Mucosa of descending colon (tissue), 3 donors: ENCODE measurements around the gene KLK13. TPM values are rescaled to one million over a fixed set of nuclear protein-coding genes. Genes with fewer than 3 reads are reported as not detected.

Source experiments
- ATAC-seq: fragments of 200-7000 bp; cut with Tn5 transposase; one replicate; pipeline ENCODE4 v1.9.1; 2020; ENCODE audit warnings: mild to moderate bottlenecking, moderate library complexity
- DNase-seq, 3 donors: peaks; one replicate each; pipeline ENCODE4 v3.0.0-alpha.2; 2020
- H3K36me3 ChIP-seq: fragments of 200-600 bp; one replicate; pipeline ENCODE4 v1.8.0; 2021; ENCODE audit warnings: low read depth, mild to moderate bottlenecking
- H3K4me1 ChIP-seq: fragments of 200-600 bp; one replicate; pipeline ENCODE4 v1.8.0; 2021; ENCODE audit warnings: low read depth, mild to moderate bottlenecking
- H3K4me3 ChIP-seq: fragments of 200-600 bp; one replicate; pipeline ENCODE4 v1.8.0; 2021; ENCODE audit warnings: mild to moderate bottlenecking
- H3K9me3 ChIP-seq: fragments of 200-600 bp; one replicate; pipeline ENCODE4 v1.8.0; 2021; ENCODE audit warnings: mild to moderate bottlenecking
- intact Hi-C, 2 donors: fragments of 100-400 bp; cut with DNase I in 1 of 2; cut with micrococcal nuclease in 1 of 2; formaldehyde crosslinking; loops; one replicate each; pipeline versions ENCODE4 v1.11.0 to v1.11.1; 2022; cut with DNase I, micrococcal nuclease
- total RNA-seq, 3 donors: library from RNA; stranded (reverse); fragmentation: NEBNext Ultra II Directional in 2 of 3; extraction: Animal tissue kit (Norgen Biotek cat#: 25700) in 2 of 3; gene quantifications; one replicate each; pipeline versions ENCODE4 v1.2.1 to v1.2.4, GENCODE V29; 2021 to 2023
- TF ChIP-seq, protein P1 (sequence below): fragments of 200-600 bp; IDR thresholded peaks from one replicate; pipeline ENCODE4 v1.8.0; 2022; ENCODE audit warnings: antibody characterized with exemption, mild to moderate bottlenecking
- donor health status: DM: no; HTN: no; CAD: no; lungs with moderate emphysema.
- donor health status: DM: no; HTN: no; CAD: no.
- donor health status: DM: no; HTN: yes; CAD: no.

The KLK13 gene
- total RNA-seq, 3 donors from 2014 or later = 0.22 to 2.7 (median 0.84) TPM

DNA sequence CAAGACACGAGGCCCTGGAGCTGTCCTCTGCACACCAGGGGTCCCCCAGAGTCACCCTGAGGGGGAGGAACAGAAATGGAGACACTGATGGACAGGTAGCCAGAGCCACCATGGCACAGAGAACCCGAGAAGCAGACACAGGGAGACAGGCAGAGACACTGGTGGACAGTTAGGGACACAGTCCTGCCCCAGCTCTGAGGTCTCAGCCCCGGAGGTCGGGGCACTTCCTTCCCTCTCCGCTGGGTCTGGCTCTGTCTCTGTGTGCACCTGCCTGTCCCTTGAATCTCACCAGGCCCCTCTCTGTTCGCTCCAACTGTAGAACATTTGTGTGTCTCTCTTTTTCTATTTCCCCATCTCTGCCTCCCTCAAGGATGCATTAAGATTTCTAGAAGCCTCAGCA, 13.2 kb upstream of the KLK13 start:
- no peak overlapping the region for H3K4me3 ChIP-seq
- no peak for DNase-seq
- no peaks in the 10 kb centered on the region for H3K9me3 ChIP-seq
- ATAC-seq = no peak
- no peaks in the 10 kb centered on the region for H3K36me3 ChIP-seq
- TF ChIP-seq, protein P1, sequence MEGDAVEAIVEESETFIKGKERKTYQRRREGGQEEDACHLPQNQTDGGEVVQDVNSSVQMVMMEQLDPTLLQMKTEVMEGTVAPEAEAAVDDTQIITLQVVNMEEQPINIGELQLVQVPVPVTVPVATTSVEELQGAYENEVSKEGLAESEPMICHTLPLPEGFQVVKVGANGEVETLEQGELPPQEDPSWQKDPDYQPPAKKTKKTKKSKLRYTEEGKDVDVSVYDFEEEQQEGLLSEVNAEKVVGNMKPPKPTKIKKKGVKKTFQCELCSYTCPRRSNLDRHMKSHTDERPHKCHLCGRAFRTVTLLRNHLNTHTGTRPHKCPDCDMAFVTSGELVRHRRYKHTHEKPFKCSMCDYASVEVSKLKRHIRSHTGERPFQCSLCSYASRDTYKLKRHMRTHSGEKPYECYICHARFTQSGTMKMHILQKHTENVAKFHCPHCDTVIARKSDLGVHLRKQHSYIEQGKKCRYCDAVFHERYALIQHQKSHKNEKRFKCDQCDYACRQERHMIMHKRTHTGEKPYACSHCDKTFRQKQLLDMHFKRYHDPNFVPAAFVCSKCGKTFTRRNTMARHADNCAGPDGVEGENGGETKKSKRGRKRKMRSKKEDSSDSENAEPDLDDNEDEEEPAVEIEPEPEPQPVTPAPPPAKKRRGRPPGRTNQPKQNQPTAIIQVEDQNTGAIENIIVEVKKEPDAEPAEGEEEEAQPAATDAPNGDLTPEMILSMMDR = no peak
- intact Hi-C loops = no loop called here
- H3K4me1 ChIP-seq = no peaks in the 10 kb centered on the region

DNA sequence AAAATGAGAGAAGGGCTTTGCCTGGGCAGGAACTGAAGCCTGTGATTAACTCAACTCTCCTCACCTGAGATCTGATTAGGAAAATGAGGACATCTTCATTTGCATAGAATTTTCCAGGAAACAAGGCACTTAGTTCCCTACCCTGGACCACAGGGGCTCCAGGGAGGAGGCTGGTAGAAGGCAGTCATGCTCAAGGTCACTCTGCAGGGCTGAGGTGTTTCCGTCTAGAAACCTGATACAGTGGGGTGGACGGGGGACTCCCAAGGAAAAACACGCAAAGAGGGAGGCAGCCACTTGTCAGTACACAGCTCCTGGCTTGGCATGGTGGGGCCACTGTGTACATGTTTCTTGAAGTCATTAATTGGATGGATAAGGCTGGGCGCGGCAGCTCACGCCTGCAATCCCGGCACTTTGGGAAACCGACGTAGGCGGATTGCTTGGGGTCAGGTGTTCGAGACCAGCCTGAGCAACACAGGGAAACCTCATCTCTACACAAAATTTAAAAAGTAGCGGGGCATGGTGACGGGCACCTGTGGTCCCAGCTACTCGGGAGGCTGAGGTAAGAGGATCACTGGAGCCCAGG, 11.8 kb upstream of the KLK13 start:
- no peaks in the 10 kb centered on the region for H3K4me1 ChIP-seq
- H3K4me3 ChIP-seq = no peak overlapping the region
- ATAC-seq (no peak), DNase-seq (no peak)
- no peaks in the 10 kb centered on the region for H3K9me3 ChIP-seq
- TF ChIP-seq, protein P1 = no peak
- no peaks in the 10 kb centered on the region for H3K36me3 ChIP-seq
- intact Hi-C loops = no loop called here

DNA sequence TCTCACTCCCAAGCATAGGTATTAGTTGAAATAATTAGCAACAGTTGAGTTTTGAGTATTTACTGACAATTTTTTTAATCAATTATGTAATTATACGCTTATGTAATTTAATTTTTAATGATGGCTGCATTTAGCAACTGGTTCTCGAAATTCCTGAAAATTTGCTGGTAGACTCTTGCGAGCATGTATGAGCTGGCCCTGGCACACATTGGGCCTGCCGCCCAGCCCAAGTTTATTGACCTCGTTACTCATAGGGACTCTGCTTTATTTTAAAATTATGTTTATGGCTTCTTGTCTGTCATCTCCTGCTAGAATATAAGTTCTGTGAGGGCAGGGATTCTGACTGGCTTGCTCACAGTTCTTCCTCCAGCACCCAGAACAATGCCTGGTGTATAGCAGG, 11.1 kb upstream of the KLK13 start:
- Histone ChIP-seq H3K4me3 (no peak overlapping the region), H3K9me3 (no peaks in the 10 kb centered on the region), H3K36me3 (no peaks in the 10 kb centered on the region), H3K4me1 (no peaks in the 10 kb centered on the region)
- no peak for DNase-seq
- ATAC-seq = no peak
- TF ChIP-seq, protein P1 = no peak
- intact Hi-C loops = no loop called here

DNA sequence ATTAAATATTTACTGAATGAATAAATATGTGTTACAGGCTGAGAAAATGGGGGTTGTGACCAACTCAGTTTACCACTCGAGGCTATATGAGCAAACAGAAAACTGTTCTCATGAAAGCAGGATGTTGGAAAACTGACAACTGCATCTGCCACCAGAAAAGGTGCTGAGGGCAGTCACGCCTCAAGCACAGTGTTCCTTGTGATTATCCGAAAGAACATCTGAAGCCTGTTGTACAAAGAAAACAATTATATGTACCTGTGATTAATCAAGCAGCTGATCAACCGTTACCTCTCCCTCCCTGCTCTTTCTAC, 6.2 kb upstream of the KLK13 start:
- DNase-seq = no peak
- intact Hi-C loops = no loop called here
- Histone ChIP-seq H3K36me3 (no peaks in the 10 kb centered on the region), H3K9me3 (no peaks in the 10 kb centered on the region), H3K4me1 (no peaks in the 10 kb centered on the region), H3K4me3 (no peak overlapping the region)
- TF ChIP-seq, protein P1 = no peak
- no peak for ATAC-seq

DNA sequence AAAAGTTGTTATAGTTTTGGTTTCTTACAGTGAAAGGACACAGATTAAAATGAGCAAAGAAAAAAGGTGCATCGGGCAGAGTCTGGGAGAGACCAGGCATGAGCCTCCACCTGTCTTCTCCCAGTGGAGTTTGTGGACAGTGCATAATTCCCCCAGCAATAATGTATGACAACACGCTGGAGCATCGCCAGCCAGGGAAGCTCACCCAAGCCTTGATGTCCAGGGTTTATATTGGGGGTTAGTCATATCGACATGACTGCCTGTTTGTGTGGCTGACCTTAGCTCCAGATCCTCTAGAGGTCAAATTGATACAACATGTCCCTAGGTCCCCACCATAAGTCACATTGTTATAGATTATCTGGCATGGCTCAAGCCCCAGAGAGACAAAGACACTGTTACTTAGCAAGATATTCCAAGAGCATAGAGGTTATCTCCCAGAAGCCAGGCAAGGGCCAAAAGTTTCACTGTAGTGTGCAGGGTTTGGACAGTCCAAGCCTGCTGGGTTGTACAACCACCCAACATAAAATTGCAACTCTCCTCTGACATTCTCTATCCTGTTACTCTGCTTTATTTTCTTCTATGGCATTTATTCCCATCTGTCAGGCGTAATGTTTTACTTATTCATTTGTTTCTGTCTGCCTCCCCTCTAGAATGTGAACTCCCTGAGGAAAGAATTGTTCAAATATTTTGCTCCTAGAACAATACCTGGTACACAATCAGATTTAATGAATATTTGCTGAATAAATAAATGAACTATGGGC, 5.6 kb upstream of the KLK13 start:
- intact Hi-C loops = no loop called here
- no peak for ATAC-seq
- no peaks in the 10 kb centered on the region for H3K9me3 ChIP-seq
- H3K36me3 ChIP-seq = no peaks in the 10 kb centered on the region
- no peak overlapping the region for H3K4me3 ChIP-seq
- TF ChIP-seq, protein P1 = no peak
- DNase-seq = no peak
- no peaks in the 10 kb centered on the region for H3K4me1 ChIP-seq
